Epidermal melanocyte (primary cell): ENCODE measurements around the gene SSR1.
"Not testable (repeated sequence)": the region's sequence is repeated elsewhere in the genome, so short reads cannot be mapped to it uniquely, and the experiment has no call there.

ENCODE experiments used
- DNase-seq: peaks from one replicate; pipeline ENCODE4 v3.0.0; 2011; ENCODE audit warnings: low spot score; ENCODE audit not compliant: insufficient read length

The SSR1 gene

GRCh38 chr6:7319406-7319805, 6.4 kb upstream of the SSR1 start:
- DNase-seq: not testable (repeated sequence)

- no peak for DNase-seq
Measured at GRCh38 chr6:7317538-7317937, 4.5 kb upstream of the SSR1 start.

- DNase-seq: no peak
Measured at GRCh38 chr6:7316658-7317533, 3.9 kb upstream of the SSR1 start.

GRCh38 chr6:7315948-7316365, 3.0 kb upstream of the SSR1 start:
- no peak for DNase-seq

GRCh38 chr6:7315087-7315947, 2.3 kb upstream of the SSR1 start:
- not testable (repeated sequence) for DNase-seq

- DNase-seq: no peak
Measured at GRCh38 chr6:7314414-7314813, 1.4 kb upstream of the SSR1 start.

GRCh38 chr6:7313505-7314165, 636 bp upstream of the SSR1 start:
- no peak for DNase-seq

GRCh38 chr6:7311917-7312615, 933 bp downstream of the SSR1 start:
- DNase-seq: no peak

GRCh38 chr6:7311176-7311575, 1.8 kb downstream of the SSR1 start:
- DNase-seq: no peak

- DNase-seq: no peak
Measured at GRCh38 chr6:7309050-7309449, 3.9 kb downstream of the SSR1 start.

- DNase-seq: no peak
Measured at GRCh38 chr6:7307533-7307932, 5.5 kb downstream of the SSR1 start.

- DNase-seq: no peak
Measured at GRCh38 chr6:7304821-7305220, 8.2 kb downstream of the SSR1 start.

GRCh38 chr6:7301702-7302101, 11.3 kb downstream of the SSR1 start:
- no peak for DNase-seq

- DNase-seq: no peak
Measured at GRCh38 chr6:7300926-7301325, 12.1 kb downstream of the SSR1 start.

- DNase-seq: no peak
Measured at GRCh38 chr6:7298113-7298512, 14.9 kb downstream of the SSR1 start.

GRCh38 chr6:7296602-7297001, 16.4 kb downstream of the SSR1 start:
- no peak for DNase-seq

GRCh38 chr6:7295916-7296315, 17.1 kb downstream of the SSR1 start:
- DNase-seq: no peak

GRCh38 chr6:7292596-7293255, 20.3 kb downstream of the SSR1 start:
- no peak for DNase-seq

- DNase-seq: no peak
Measured at GRCh38 chr6:7290079-7290478, 22.9 kb downstream of the SSR1 start.

GRCh38 chr6:7285416-7285815, 27.6 kb downstream of the SSR1 start:
- DNase-seq: no peak

- no peak for DNase-seq
Measured at GRCh38 chr6:7283676-7284075, 29.3 kb downstream of the SSR1 start.
